GM10847 (cell line): Measurements from ENCODE around the gene ZNF181.

ENCODE experiments used
- POLR2A ChIP-seq: IDR thresholded peaks from 2 replicates; pipeline ENCODE4 v1.6.1; 2011; ENCODE audit not compliant: insufficient read length; ENCODE audit errors: extremely low read depth

ZNF181 gene

GRCh38 chr19:34787059-34787824 is 53.2 kb downstream of the ZNF181 start:
- no peak for TF ChIP-seq POLR2A

- no peak for TF ChIP-seq POLR2A
Observed at GRCh38 chr19:34788074-34788473, 54.0 kb downstream of the ZNF181 start.

- no peak for TF ChIP-seq POLR2A
Observed at GRCh38 chr19:34793565-34793964, 59.5 kb downstream of the ZNF181 start.

GRCh38 chr19:34794066-34794960 is 60.3 kb downstream of the ZNF181 start:
- no peak for TF ChIP-seq POLR2A
